Stomach smooth muscle (tissue), 2 donors: ENCODE measurements around the gene PLEKHA6.

Source experiments
- H3K27ac ChIP-seq: one replicate; pipeline ENCODE4 v1.7.0; 2013; ENCODE audit warnings: mild to moderate bottlenecking, low read length, inconsistent platforms
- H3K27me3 ChIP-seq, 2 donors: one replicate each; pipeline ENCODE4 v1.7.0; 2013; ENCODE audit warnings: low read length in 2 of 2; ENCODE audit not compliant: insufficient read depth in 2 of 2, control insufficient read depth in 1 of 2
- H3K36me3 ChIP-seq, 2 donors: one replicate each; pipeline ENCODE4 v1.7.0; 2013; ENCODE audit warnings: low read length in 2 of 2; ENCODE audit not compliant: control insufficient read depth in 2 of 2, insufficient read depth in 2 of 2
- H3K4me1 ChIP-seq: one replicate; pipeline ENCODE4 v1.7.0; 2013; ENCODE audit warnings: low read length; ENCODE audit not compliant: control insufficient read depth, insufficient read depth
- H3K4me3 ChIP-seq, 2 donors: one replicate each; pipeline ENCODE4 v1.7.0; 2013; ENCODE audit warnings: low read length in 2 of 2
- H3K9ac ChIP-seq, 2 donors: one replicate each; pipeline ENCODE4 v1.7.0; 2013; ENCODE audit warnings: low read length in 2 of 2, mild to moderate bottlenecking in 1 of 2
- H3K9me3 ChIP-seq, 2 donors: one replicate each; pipeline ENCODE4 v1.7.0; 2013; ENCODE audit warnings: low read length in 2 of 2; ENCODE audit not compliant: control insufficient read depth in 2 of 2
- donor health status: healthy.
- donor health status: Pancreatic carcinoma.

The PLEKHA6 gene

GRCh38 chr1:204254031-204254661 lies 105.6 kb downstream of the PLEKHA6 start:
- H3K4me1 ChIP-seq = peaks cover 2% of the 10 kb centered on the region
- no peak overlapping the region for H3K27ac ChIP-seq
- H3K4me3 ChIP-seq = no peak overlapping the region
- no peaks in the 10 kb centered on the region for H3K9me3 ChIP-seq
- no peak overlapping the region for H3K9ac ChIP-seq
- no peaks in the 10 kb centered on the region for H3K36me3 ChIP-seq
- H3K27me3 ChIP-seq = no peaks in the 10 kb centered on the region

- H3K36me3 ChIP-seq = no peaks in the 10 kb centered on the region
- no peak overlapping the region for H3K27ac ChIP-seq
Observed at GRCh38 chr1:204251926-204252689, 107.6 kb downstream of the PLEKHA6 start.

GRCh38 chr1:204251286-204251685 lies 108.4 kb downstream of the PLEKHA6 start:
- Histone ChIP-seq H3K4me1 (peaks cover 2% of the 10 kb centered on the region), H3K36me3 (no peaks in the 10 kb centered on the region)

More at GRCh38 chr1:204251926-204252689, 107.6 kb downstream of the PLEKHA6 start:
- no peaks in the 10 kb centered on the region for H3K27me3 ChIP-seq
- H3K9me3 ChIP-seq = no peaks in the 10 kb centered on the region
- H3K9ac ChIP-seq = no peak overlapping the region
- peaks cover 2% of the 10 kb centered on the region for H3K4me1 ChIP-seq
- H3K4me3 ChIP-seq = no peak overlapping the region

GRCh38 chr1:204250428-204251030 lies 109.2 kb downstream of the PLEKHA6 start:
- no peaks in the 10 kb centered on the region for H3K4me1 ChIP-seq
- H3K9ac ChIP-seq = no peak overlapping the region
- H3K27ac ChIP-seq = no peak overlapping the region
- no peaks in the 10 kb centered on the region for H3K9me3 ChIP-seq
- no peaks in the 10 kb centered on the region for H3K27me3 ChIP-seq
- H3K4me3 ChIP-seq = no peak overlapping the region
- no peaks in the 10 kb centered on the region for H3K36me3 ChIP-seq

More at GRCh38 chr1:204251286-204251685, 108.4 kb downstream of the PLEKHA6 start:
- H3K27me3 ChIP-seq = no peaks in the 10 kb centered on the region
- no peaks in the 10 kb centered on the region for H3K9me3 ChIP-seq
- no peak overlapping the region for H3K9ac ChIP-seq
- no peak overlapping the region for H3K4me3 ChIP-seq
- no peak overlapping the region for H3K27ac ChIP-seq

- H3K27me3 ChIP-seq = no peaks in the 10 kb centered on the region
- H3K36me3 ChIP-seq = no peaks in the 10 kb centered on the region
- no peak overlapping the region for H3K9ac ChIP-seq
- H3K4me1 ChIP-seq = no peaks in the 10 kb centered on the region
- H3K27ac ChIP-seq = no peak overlapping the region
- H3K9me3 ChIP-seq = no peaks in the 10 kb centered on the region
- H3K4me3 ChIP-seq = no peak overlapping the region
Observed at GRCh38 chr1:204249736-204250427, 109.8 kb downstream of the PLEKHA6 start.

- Histone ChIP-seq H3K9ac (no peak overlapping the region), H3K9me3 (no peaks in the 10 kb centered on the region), H3K4me3 (no peak overlapping the region), H3K27me3 (no peaks in the 10 kb centered on the region), H3K36me3 (no peaks in the 10 kb centered on the region), H3K27ac (no peak overlapping the region), H3K4me1 (no peaks in the 10 kb centered on the region)
Observed at GRCh38 chr1:204248954-204249353, 110.8 kb downstream of the PLEKHA6 start.

GRCh38 chr1:204246876-204247275 lies 112.9 kb downstream of the PLEKHA6 start:
- H3K27ac ChIP-seq = no peak overlapping the region
- H3K4me3 ChIP-seq = no peak overlapping the region
- H3K4me1 ChIP-seq = no peaks in the 10 kb centered on the region
- H3K36me3 ChIP-seq = no peaks in the 10 kb centered on the region
- no peak overlapping the region for H3K9ac ChIP-seq
- H3K9me3 ChIP-seq = no peaks in the 10 kb centered on the region
- no peaks in the 10 kb centered on the region for H3K27me3 ChIP-seq

- H3K27me3 ChIP-seq = no peaks in the 10 kb centered on the region
- no peaks in the 10 kb centered on the region for H3K36me3 ChIP-seq
- no peak overlapping the region for H3K4me3 ChIP-seq
- no peaks in the 10 kb centered on the region for H3K9me3 ChIP-seq
- H3K4me1 ChIP-seq = no peaks in the 10 kb centered on the region
- no peak overlapping the region for H3K9ac ChIP-seq
- H3K27ac ChIP-seq = no peak overlapping the region
Observed at GRCh38 chr1:204242920-204243319, 116.8 kb downstream of the PLEKHA6 start.

- Histone ChIP-seq H3K27ac (no peak overlapping the region), H3K9me3 (no peaks in the 10 kb centered on the region), H3K9ac (no peak overlapping the region), H3K4me3 (no peak overlapping the region), H3K36me3 (no peaks in the 10 kb centered on the region), H3K4me1 (no peaks in the 10 kb centered on the region), H3K27me3 (no peaks in the 10 kb centered on the region)
Observed at GRCh38 chr1:204241914-204242313, 117.8 kb downstream of the PLEKHA6 start.

- Histone ChIP-seq H3K27ac (no peak overlapping the region), H3K9ac (no peak overlapping the region), H3K9me3 (no peaks in the 10 kb centered on the region), H3K36me3 (no peaks in the 10 kb centered on the region), H3K4me3 (no peak overlapping the region), H3K27me3 (no peaks in the 10 kb centered on the region), H3K4me1 (no peaks in the 10 kb centered on the region)
Observed at GRCh38 chr1:204241050-204241449, 118.7 kb downstream of the PLEKHA6 start.
